Coronary artery (tissue), 2 donors: ENCODE data around the gene C1QTNF12.

Source experiments
- DNase-seq: peaks from one replicate; pipeline ENCODE4 v3.0.0-alpha.2; 2017; ENCODE audit warnings: low spot score
- H3K27ac ChIP-seq, 2 donors: fragments of 200-600 bp; sonication (generic); one replicate each; pipeline ENCODE4 v1.5.1; 2016 to 2019
- H3K4me3 ChIP-seq: fragments of 200-600 bp; sonication (generic); 2 replicates; pipeline ENCODE4 v1.5.1; 2016; ENCODE audit warnings: mild to moderate bottlenecking, moderate library complexity
- TF ChIP-seq, protein P1 (sequence below): fragments of 200-600 bp; sonication (generic); IDR thresholded peaks from one replicate; pipeline ENCODE4 v1.5.1; 2019; ENCODE audit warnings: antibody characterized with exemption

C1QTNF12 gene

DNA sequence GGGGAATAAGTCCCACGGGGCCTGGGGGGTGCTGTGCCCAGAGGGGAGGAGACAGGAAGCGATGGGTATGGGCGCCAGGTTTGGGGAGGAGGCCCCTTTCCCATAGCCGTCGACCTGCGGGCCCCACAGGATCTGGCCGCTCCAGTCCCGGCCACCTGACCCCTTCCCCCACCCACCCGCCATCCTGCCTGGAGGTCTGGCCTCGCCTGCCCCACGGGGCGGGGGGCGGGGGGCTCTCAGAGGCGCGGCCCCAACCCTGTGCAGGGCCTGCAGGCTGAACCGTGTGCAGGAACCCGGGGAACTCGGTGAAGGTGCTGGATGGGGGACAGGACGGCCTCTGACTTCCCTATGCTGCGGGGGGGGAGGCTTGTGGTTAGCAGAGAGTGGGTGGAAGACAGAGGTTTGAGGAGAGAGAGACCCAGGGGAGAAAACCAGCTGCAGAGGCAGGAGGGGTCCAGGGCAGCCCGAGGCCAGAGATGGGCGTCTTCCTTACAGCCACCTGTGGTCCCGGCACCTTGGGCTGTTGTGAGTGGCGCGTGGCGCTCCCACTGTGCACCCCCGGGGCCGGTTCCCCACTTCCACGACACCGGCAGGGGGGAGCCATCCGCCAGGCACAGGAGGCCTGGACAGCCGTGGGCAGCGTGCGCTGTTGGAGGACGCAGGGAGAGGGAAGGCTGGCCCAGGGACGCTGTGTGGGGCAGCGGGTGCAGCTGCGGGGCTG is 37.6 kb downstream of the C1QTNF12 start:
- Histone ChIP-seq H3K4me3 (no peak overlapping the region), H3K27ac (no peak overlapping the region)
- TF ChIP-seq, protein P1, sequence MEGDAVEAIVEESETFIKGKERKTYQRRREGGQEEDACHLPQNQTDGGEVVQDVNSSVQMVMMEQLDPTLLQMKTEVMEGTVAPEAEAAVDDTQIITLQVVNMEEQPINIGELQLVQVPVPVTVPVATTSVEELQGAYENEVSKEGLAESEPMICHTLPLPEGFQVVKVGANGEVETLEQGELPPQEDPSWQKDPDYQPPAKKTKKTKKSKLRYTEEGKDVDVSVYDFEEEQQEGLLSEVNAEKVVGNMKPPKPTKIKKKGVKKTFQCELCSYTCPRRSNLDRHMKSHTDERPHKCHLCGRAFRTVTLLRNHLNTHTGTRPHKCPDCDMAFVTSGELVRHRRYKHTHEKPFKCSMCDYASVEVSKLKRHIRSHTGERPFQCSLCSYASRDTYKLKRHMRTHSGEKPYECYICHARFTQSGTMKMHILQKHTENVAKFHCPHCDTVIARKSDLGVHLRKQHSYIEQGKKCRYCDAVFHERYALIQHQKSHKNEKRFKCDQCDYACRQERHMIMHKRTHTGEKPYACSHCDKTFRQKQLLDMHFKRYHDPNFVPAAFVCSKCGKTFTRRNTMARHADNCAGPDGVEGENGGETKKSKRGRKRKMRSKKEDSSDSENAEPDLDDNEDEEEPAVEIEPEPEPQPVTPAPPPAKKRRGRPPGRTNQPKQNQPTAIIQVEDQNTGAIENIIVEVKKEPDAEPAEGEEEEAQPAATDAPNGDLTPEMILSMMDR: no peak
- DNase-seq: no peak

DNA sequence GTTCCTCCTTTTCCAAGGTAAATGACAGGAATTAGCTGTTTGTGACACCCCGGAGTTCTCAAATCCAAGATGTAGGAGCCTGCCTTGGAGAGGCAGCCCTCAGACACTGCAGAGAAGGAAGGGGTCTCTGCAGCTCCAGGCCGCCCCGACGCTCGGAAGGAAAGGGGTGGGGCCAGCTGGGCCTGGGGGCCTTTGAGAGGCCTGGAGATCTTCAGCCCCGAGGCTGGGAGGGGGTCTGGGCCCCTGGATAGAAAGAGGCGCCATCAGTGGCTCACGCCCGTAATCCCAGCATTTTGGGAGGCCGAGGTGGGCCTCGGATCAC is 39.0 kb downstream of the C1QTNF12 start:
- no peak for DNase-seq
- TF ChIP-seq, protein P1: no peak
- no peak overlapping the region for H3K4me3 ChIP-seq
- H3K27ac ChIP-seq: no peak overlapping the region

DNA sequence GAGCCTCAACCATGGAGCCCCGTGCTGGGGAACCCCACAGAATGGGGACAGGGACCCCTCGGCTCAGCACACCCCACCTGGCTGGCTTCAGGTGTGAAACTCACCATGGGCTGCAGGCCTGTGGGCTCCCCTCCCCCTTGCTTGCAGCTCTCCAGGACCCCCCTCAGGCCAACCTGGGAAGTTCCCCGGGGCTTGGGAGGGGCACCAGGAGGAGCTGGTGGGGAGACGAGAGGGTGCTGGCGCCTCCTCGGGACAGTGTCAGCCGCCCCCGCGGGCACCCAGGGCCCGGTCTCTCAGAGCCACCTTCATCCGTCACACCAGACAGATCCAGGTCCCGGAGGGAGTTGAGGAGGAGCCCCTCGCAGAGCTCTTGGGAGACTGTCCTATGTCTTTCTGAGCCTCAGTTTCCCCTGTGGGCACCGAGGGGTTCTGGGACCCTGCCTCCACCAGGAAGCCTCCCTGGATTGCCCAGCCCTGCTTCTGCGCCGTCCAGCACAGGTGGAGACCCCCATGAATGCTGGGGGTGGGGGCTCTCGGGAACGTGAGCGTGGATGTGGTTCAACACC is 39.5 kb downstream of the C1QTNF12 start:
- TF ChIP-seq, protein P1: no peak
- DNase-seq: no peak
- Histone ChIP-seq H3K27ac (no peak overlapping the region), H3K4me3 (no peak overlapping the region)

DNA sequence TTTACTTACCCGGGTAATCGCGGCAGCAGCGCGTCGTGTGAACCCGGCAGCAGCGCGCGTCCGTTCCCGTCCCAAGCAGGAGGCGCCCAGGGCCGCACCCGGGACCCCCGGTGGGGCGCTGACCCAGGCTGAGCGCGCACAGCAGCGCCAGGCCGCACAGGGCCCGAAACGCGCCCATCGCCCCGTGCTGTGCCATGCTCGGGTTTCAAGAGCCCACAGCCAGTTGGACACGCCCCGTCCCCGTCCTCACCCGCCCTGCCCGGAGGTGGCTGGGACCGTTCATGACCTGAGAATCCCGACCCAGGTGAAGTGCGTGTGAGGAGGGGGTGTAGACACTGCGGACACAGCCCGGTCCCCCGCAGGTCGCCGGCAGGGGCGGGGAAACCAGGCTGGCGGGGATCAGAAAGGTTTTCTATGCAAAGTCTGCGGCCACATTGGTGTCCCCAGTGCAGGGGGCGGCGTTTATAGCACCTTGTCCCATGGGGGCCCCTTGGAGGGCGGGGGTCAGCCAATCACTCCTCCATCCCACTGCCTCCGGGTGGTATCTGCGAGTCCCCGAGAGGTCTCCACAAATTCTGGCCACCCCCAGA is 40.1 kb downstream of the C1QTNF12 start, which contains the start of gene TNFRSF18:
TNFRSF18 (minus strand) TSS at position 217 of the 590 bp plus-strand sequence; CDS start at position 196, 21 bp downstream.
- Histone ChIP-seq H3K27ac (no peak within 1 kb of the TSS), H3K4me3 (peak within 1 kb of the TSS; percentile 63)
- DNase-seq: no peak
- TF ChIP-seq, protein P1: no peak

DNA sequence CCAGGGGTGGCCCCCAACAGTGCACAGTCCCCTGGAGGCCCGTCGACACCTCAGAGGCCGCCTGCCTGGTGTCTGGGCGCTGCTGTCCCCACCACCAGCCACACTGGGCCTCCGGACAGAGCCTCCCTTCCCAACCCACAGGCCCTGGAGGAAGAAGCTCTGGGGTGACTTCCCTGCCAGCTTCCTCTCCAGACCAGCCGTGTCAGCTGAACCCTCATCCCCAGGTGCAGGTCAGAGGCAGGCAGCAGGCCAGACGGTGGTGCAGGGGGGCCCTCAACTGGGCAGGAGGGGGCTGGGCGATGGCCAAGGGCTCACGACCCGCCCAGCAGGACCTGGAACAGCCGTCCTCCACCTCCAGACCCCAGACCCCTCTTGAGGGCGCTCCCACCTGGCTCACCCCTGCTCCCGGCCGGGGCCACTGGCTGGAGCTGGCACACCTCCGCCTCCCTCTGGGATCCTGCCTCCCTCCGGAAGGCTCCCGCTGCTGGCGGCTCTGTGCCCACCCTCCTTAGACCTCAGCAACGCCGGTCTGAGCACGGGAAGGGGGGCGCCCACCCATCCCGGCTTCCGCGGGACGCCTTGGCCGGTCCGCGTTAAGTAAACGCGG is 40.6 kb downstream of the C1QTNF12 start:
- peak overlapping the region; percentile 63 for H3K4me3 ChIP-seq
- no peak overlapping the region for H3K27ac ChIP-seq
- TF ChIP-seq, protein P1: no peak
- DNase-seq: no peak

DNA sequence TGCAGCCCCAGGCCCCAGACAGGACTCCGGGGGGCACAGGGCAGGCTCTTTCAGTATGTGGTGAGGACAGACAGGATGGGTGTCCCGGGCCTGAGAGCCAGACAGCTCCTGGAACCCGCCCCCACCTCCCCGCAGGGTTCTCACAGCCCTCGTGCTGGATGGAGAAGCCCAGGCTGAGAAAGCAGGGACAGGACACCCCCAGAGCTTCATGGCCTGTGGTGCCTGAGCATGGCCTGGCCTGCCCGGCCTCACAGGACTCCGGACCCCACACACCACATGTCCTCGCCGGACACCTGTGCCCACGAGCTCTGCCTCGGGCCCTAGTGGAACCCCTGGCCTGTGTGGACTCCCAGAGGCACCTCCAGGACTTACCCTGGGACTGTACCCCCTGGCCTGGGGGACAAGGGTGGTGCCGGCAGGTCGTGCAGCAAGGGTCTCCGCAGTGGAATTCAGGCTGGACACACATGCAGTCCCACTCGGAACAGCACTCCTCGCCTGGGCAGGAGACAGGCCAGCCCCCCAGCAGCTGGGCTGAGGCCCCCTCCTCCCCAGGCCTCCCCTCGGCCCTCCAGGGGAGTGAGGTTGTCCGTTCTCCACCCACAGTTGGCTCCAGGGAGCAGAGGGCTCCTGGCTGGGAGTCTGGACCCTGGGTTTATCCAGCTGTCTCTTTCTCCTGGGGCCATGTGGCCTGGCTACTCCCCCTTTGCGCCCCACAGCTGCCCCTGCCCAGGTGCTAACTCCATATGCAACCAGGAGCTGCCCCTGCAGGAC is 41.3 kb downstream of the C1QTNF12 start:
- TF ChIP-seq, protein P1: no peak
- no peak for DNase-seq
- Histone ChIP-seq H3K27ac (no peak overlapping the region), H3K4me3 (no peak overlapping the region)
